Measurements from ENCODE around the gene MAD1L1.

Gene MAD1L1

GRCh38 chr7:2159176-2159520 is 73.6 kb downstream of the MAD1L1 start:
- WGBS (ENCODE audit: insufficient coverage) = 100% methylated on average over 8 of the region's 8 CpGs
- Histone ChIP-seq H3K9me3 (ENCODE audit: control extremely low read depth in 1 of 5, control insufficient read depth in 4 of 5, insufficient read depth in 2 of 5, low read depth in 1 of 5, low read length in 4 of 5) (no peaks in the 10 kb centered on the region), H3K27me3 (replicated peaks in 2 of 5; ENCODE audit: control insufficient read depth in 4 of 5, insufficient read depth in 5 of 5, low read length in 4 of 5) (no peaks in the 10 kb centered on the region)

DNA sequence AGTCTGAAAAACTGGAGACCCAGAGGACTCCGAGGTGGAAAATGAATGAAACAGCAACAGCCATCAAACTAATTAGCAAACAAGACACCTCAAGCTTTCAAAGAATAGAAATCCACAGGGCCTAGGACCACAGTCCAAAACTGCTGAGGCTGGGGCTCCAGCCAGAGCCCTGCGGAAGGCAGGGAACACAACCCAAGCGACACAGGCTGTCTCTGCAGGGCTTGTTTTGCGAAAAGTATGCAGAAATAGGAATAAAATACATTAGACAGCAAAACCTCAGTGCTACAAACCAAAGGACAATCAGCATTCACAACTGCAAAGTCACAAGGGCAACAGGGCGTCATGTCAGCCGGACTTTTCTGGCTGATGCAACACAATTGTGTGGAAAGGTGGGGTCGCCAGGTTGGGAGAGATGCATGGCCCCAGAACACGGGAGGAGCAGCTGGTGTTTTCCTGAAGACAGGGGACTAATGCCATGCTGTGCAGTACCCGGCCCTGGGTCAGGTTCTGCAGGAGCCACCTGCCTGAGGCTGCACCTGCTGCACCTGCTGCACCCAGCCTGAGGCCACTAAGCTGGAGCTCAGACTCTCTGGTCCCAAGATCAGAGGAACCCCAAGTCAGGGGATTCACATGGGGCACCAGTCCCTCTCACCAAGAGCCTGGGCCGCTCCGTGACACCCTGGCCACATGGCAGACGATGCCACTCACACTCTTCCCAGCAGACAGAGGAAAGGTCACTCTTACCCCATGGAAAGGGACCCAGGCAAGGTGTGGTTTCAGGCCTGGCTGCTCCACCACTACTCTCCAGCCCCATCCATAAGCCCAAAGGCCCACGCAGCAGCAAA is 74.2 kb downstream of the MAD1L1 start:
- Histone ChIP-seq H3K4me3 (ENCODE audit: control insufficient read depth in 1 of 7, extremely low read depth in 1 of 7, insufficient read depth in 4 of 7, low read depth in 2 of 7, low read length in 6 of 7) (no peak overlapping the region), H3K9me3 (ENCODE audit: control extremely low read depth in 1 of 5, control insufficient read depth in 4 of 5, insufficient read depth in 2 of 5, low read depth in 1 of 5, low read length in 4 of 5) (no peaks in the 10 kb centered on the region), H3K27me3 (replicated peaks in 2 of 5; ENCODE audit: control insufficient read depth in 4 of 5, insufficient read depth in 5 of 5, low read length in 4 of 5) (no peaks in the 10 kb centered on the region), H3K27ac (ENCODE audit: insufficient read depth in 1 of 2, low read depth in 1 of 2, low read length in 2 of 2, poor library complexity in 1 of 2, severe bottlenecking in 2 of 2) (no peak overlapping the region), H3K4me1 (ENCODE audit: control extremely low read depth in 1 of 4, control insufficient read depth in 4 of 4, insufficient read depth in 4 of 4, low read length in 3 of 4) (no peaks in the 10 kb centered on the region), H3K36me3 (ENCODE audit: control insufficient read depth in 4 of 4, insufficient read depth in 4 of 4, low read length in 3 of 4) (peaks cover 0 to 16% (median 4%) of the 10 kb centered on the region in 4 experiments)
- CTCF ChIA-PET = interaction anchor here (1.1 to 1.5 kb wide), 3 partner anchors 8 to 189 kb away, joined by 4 to 6 read pairs (median 4); no protein-coding TSS in a partner anchor
- DNase-seq = no peak
- POLR2A ChIA-PET = no interaction called here
- 98% methylated on average over 13 of the region's 13 CpGs for WGBS (ENCODE audit: insufficient coverage)

More at GRCh38 chr7:2159176-2159520, 73.6 kb downstream of the MAD1L1 start:
- H3K4me1 ChIP-seq (ENCODE audit: control extremely low read depth in 1 of 4, control insufficient read depth in 4 of 4, insufficient read depth in 4 of 4, low read length in 3 of 4) = no peaks in the 10 kb centered on the region
- no peak overlapping the region for H3K4me3 ChIP-seq (ENCODE audit: control insufficient read depth in 1 of 7, extremely low read depth in 1 of 7, insufficient read depth in 4 of 7, low read depth in 2 of 7, low read length in 6 of 7)
- ChIA-PET CTCF (no interaction called here), POLR2A (no interaction called here)
- DNase-seq = no peak
- no peak overlapping the region for H3K27ac ChIP-seq (ENCODE audit: insufficient read depth in 1 of 2, low read depth in 1 of 2, low read length in 2 of 2, poor library complexity in 1 of 2, severe bottlenecking in 2 of 2)
- H3K36me3 ChIP-seq (ENCODE audit: control insufficient read depth in 4 of 4, insufficient read depth in 4 of 4, low read length in 3 of 4) = peaks cover 0 to 19% (median 4%) of the 10 kb centered on the region in 4 experiments

- Histone ChIP-seq H3K36me3 (ENCODE audit: control insufficient read depth in 4 of 4, insufficient read depth in 4 of 4, low read length in 3 of 4) (peaks cover 0 to 20% (median 4%) of the 10 kb centered on the region in 4 experiments), H3K4me1 (ENCODE audit: control extremely low read depth in 1 of 4, control insufficient read depth in 4 of 4, insufficient read depth in 4 of 4, low read length in 3 of 4) (no peaks in the 10 kb centered on the region), H3K27ac (ENCODE audit: insufficient read depth in 1 of 2, low read depth in 1 of 2, low read length in 2 of 2, poor library complexity in 1 of 2, severe bottlenecking in 2 of 2) (no peak overlapping the region), H3K9me3 (ENCODE audit: control extremely low read depth in 1 of 5, control insufficient read depth in 4 of 5, insufficient read depth in 2 of 5, low read depth in 1 of 5, low read length in 4 of 5) (no peaks in the 10 kb centered on the region), H3K27me3 (replicated peaks in 2 of 5; ENCODE audit: control insufficient read depth in 4 of 5, insufficient read depth in 5 of 5, low read length in 4 of 5) (no peaks in the 10 kb centered on the region), H3K4me3 (ENCODE audit: control insufficient read depth in 1 of 7, extremely low read depth in 1 of 7, insufficient read depth in 4 of 7, low read depth in 2 of 7, low read length in 6 of 7) (no peak overlapping the region)
- DNase-seq = no peak
- ChIA-PET CTCF (interaction anchor here (1.1 to 1.5 kb wide), 4 partner anchors 8 to 190 kb away, joined by 3 to 6 read pairs (median 4); no protein-coding TSS in a partner anchor), POLR2A (no interaction called here)
- 95% methylated on average over 17 of the region's 19 CpGs for WGBS (ENCODE audit: insufficient coverage)
Observed at GRCh38 chr7:2157473-2158279, 75.1 kb downstream of the MAD1L1 start.

GRCh38 chr7:2156756-2157472 is 75.8 kb downstream of the MAD1L1 start:
- no peak for DNase-seq
- Histone ChIP-seq H3K27ac (ENCODE audit: insufficient read depth in 1 of 2, low read depth in 1 of 2, low read length in 2 of 2, poor library complexity in 1 of 2, severe bottlenecking in 2 of 2) (no peak overlapping the region), H3K36me3 (ENCODE audit: control insufficient read depth in 4 of 4, insufficient read depth in 4 of 4, low read length in 3 of 4) (peaks cover 0 to 26% (median 7%) of the 10 kb centered on the region in 4 experiments), H3K27me3 (replicated peaks in 2 of 5; ENCODE audit: control insufficient read depth in 4 of 5, insufficient read depth in 5 of 5, low read length in 4 of 5) (no peaks in the 10 kb centered on the region), H3K4me1 (ENCODE audit: control extremely low read depth in 1 of 4, control insufficient read depth in 4 of 4, insufficient read depth in 4 of 4, low read length in 3 of 4) (no peaks in the 10 kb centered on the region), H3K4me3 (ENCODE audit: control insufficient read depth in 1 of 7, extremely low read depth in 1 of 7, insufficient read depth in 4 of 7, low read depth in 2 of 7, low read length in 6 of 7) (no peak overlapping the region), H3K9me3 (ENCODE audit: control extremely low read depth in 1 of 5, control insufficient read depth in 4 of 5, insufficient read depth in 2 of 5, low read depth in 1 of 5, low read length in 4 of 5) (no peaks in the 10 kb centered on the region)
- 99% methylated on average over 11 of the region's 15 CpGs for WGBS (ENCODE audit: insufficient coverage)
- CTCF ChIA-PET = interaction anchor here (1.1 to 1.5 kb wide), 3 partner anchors 9 to 51 kb away, joined by 3 to 6 read pairs (median 4); no protein-coding TSS in a partner anchor
- POLR2A ChIA-PET = no interaction called here

DNA sequence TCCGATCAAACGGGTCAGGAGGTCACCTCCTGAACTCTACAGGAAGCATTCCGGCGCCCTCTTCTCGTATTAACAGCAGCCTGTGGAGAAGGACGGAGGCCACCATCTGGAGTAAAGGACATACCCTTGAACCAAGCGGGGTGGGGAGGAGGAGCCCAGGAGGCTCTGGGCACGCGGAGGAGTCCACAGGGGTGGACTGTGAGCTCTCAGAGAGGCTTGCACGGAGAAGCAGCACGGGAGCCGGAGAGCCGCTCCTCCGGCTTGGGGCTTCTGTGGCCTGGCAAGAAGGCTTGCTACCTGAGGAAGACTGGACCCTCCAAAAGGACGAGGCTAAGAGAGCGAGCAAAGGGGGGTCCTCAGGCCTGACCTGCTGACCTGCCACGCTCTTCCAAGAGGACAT is 77.9 kb downstream of the MAD1L1 start:
- no peak overlapping the region for H3K27ac ChIP-seq (ENCODE audit: insufficient read depth in 1 of 2, low read depth in 1 of 2, low read length in 2 of 2, poor library complexity in 1 of 2, severe bottlenecking in 2 of 2)
- no peaks in the 10 kb centered on the region for H3K9me3 ChIP-seq (ENCODE audit: control extremely low read depth in 1 of 5, control insufficient read depth in 4 of 5, insufficient read depth in 2 of 5, low read depth in 1 of 5, low read length in 4 of 5)
- H3K27me3 ChIP-seq (replicated peaks in 2 of 5; ENCODE audit: control insufficient read depth in 4 of 5, insufficient read depth in 5 of 5, low read length in 4 of 5) = no peaks in the 10 kb centered on the region
- DNase-seq = no peak
- WGBS (ENCODE audit: insufficient coverage) = 96% methylated on average over 16 of the region's 17 CpGs
- H3K4me1 ChIP-seq (ENCODE audit: control extremely low read depth in 1 of 4, control insufficient read depth in 4 of 4, insufficient read depth in 4 of 4, low read length in 3 of 4) = peaks cover 0 to 3% (median 0%) of the 10 kb centered on the region in 4 experiments
- no peak overlapping the region for H3K4me3 ChIP-seq (ENCODE audit: control insufficient read depth in 1 of 7, extremely low read depth in 1 of 7, insufficient read depth in 4 of 7, low read depth in 2 of 7, low read length in 6 of 7)
- POLR2A ChIA-PET = no interaction called here
- CTCF ChIA-PET = interaction anchor here (1.1 kb wide), 1 partner anchor 81 kb away, joined by 3 read pairs; no protein-coding TSS in a partner anchor
- H3K36me3 ChIP-seq (ENCODE audit: control insufficient read depth in 4 of 4, insufficient read depth in 4 of 4, low read length in 3 of 4) = peaks cover 0 to 26% (median 7%) of the 10 kb centered on the region in 4 experiments

DNA sequence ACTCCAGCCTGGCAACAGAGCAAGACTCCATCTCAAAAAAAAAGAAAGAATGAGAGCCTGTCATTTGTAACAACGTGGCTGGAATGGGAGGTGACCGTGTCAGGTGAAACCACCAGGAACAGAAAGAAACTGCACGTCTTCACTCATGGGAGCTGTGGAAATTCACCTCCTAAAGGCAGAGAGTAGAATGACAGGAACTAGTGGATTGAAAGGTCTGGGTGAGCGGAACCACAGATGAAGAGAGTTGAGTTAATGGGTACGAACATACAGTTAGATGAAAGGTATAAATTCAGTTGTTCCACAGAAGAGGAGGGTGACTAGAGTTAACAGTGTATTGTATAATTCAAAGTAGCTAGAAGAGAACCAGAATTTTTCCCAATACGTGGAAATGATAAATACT is 78.6 kb downstream of the MAD1L1 start:
- DNase-seq = no peak
- 92% methylated on average over 5 of the region's 6 CpGs for WGBS (ENCODE audit: insufficient coverage)
- Histone ChIP-seq H3K36me3 (ENCODE audit: control insufficient read depth in 4 of 4, insufficient read depth in 4 of 4, low read length in 3 of 4) (peaks cover 0 to 31% (median 7%) of the 10 kb centered on the region in 4 experiments), H3K4me1 (ENCODE audit: control extremely low read depth in 1 of 4, control insufficient read depth in 4 of 4, insufficient read depth in 4 of 4, low read length in 3 of 4) (peaks cover 0 to 3% (median 0%) of the 10 kb centered on the region in 4 experiments), H3K27ac (ENCODE audit: insufficient read depth in 1 of 2, low read depth in 1 of 2, low read length in 2 of 2, poor library complexity in 1 of 2, severe bottlenecking in 2 of 2) (no peak overlapping the region), H3K4me3 (ENCODE audit: control insufficient read depth in 1 of 7, extremely low read depth in 1 of 7, insufficient read depth in 4 of 7, low read depth in 2 of 7, low read length in 6 of 7) (no peak overlapping the region), H3K27me3 (replicated peaks in 2 of 5; ENCODE audit: control insufficient read depth in 4 of 5, insufficient read depth in 5 of 5, low read length in 4 of 5) (no peaks in the 10 kb centered on the region), H3K9me3 (ENCODE audit: control extremely low read depth in 1 of 5, control insufficient read depth in 4 of 5, insufficient read depth in 2 of 5, low read depth in 1 of 5, low read length in 4 of 5) (no peaks in the 10 kb centered on the region)
- ChIA-PET POLR2A (no interaction called here), CTCF (interaction anchor here (1.1 kb wide), 1 partner anchor 80 kb away, joined by 3 read pairs; no protein-coding TSS in a partner anchor)

Data from common myeloid progenitor, CD34-positive (primary cell).